GM21528 (cell line): ENCODE results near the gene LECT2.

ENCODE experiments used
- ATAC-seq: cut with Tn5 transposase; IDR thresholded peaks from one replicate; pipeline ENCODE4 v1.9.1; 2021; ENCODE audit warnings: mild to moderate bottlenecking, moderate library complexity; ENCODE audit not compliant: unreplicated experiment, low FRiP score

The LECT2 gene

DNA sequence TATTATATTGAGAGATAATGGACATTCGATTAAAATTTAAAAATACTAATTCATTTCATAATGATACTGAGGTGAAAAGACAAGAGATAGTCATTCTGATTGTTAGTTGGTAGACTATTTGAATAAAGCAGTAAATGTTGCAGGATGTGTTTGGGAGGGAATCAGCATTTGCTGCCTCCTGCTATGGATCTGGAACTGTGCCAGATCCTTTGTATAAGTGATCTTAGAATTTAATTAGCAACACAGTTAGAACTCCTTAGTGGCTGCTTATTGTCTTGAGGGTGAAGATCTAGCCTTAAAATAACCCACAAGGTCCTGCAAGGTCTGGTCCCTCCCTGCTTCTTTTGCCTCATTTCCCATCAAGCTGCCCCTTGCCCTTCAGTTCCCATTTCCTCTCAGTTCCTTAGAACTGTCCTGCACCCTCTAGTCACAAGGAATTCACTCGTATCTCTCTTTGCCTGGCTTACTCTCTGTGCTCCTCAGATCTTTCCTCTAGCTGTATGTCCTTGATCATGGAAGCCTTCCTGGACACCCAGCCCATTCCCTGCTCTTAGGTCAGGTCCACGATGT lies 12.5 kb downstream of the LECT2 start:
- ATAC-seq = no peak

DNA sequence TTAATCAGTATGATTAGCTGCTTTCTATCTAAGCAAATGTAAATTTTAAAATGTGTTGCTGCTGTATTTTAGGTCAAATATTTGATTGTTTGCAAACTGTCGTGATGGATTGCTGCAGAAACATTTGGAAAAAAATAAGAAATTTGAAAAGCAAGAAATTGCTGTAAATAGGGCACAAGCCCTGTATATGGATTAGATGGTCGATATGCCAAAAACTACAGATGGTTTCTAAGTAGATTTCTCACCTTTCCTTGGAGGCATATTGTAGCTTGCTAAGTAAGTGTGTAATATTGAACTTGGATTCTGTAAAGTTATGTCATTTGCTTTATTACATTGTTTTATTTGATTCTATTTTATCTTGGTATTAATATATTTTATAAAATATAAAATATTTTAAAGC lies 13.1 kb downstream of the LECT2 start:
- no peak for ATAC-seq

DNA sequence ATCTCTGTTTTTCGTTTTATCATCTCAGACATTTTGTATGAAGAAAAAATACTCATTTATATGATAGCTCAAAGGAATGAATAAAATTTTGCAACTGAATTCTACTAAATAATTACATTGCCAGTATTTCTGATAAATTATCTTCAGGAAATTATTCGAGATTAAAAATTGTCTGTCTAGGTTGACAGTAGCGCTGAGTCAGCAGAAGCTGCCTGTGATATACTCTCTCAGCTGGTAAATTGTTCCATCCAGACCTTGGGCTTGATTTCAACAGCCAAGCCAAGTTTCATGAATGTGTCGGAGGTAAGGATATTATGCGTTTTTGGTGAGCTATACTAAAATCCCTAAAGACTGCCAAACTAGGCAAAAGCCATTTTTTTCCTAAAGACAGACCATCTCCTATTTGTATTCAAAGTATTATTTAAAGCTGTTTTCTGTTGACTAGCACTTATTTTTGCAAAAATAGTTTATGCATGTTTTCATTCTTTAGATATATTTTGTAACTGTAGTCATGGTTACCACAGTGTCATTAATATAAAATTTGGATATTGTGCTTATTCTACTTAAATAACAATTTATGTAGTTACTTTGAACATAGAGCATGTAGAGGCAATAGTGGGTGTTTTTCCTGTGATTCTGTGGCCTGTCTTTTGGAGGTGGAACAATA lies 17.4 kb downstream of the LECT2 start:
- no peak for ATAC-seq

DNA sequence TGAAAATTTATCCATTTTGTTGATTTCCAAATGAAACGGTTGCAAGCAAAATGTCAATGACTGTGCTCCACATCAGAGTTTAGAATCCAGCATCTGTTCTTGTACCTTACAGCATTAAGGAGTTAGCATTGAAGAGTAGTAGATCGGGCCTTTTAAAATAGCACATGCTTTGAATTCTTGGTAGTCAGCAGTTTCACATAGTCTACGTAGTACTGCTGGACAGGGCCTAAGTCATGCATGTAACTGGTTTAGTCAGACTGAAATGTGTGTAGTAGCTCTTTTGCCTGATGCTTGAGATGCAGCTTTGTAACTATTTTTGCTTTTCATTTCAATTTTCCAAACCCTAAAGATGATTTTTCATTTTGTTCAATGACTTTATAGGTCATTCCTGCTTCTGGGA lies 19.8 kb downstream of the LECT2 start:
- ATAC-seq = no peak

DNA sequence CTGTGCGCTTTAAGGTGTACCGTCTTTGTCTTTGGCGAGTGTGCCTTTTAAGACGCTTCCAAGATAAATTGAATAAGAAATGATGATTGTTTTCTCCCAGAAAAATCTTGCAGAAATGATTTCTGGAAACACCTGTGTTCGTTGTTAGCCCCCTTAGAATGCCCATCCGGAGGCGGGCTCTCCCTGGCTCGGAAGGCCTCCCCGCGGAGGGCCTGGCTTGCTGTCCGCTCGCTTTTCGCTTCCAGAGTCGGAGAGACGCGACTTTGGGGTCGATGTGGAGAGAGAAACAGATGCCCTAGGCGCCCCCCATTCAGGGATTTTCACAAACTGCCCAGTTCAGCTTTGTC lies 23.9 kb downstream of the LECT2 start:
- no peak for ATAC-seq

DNA sequence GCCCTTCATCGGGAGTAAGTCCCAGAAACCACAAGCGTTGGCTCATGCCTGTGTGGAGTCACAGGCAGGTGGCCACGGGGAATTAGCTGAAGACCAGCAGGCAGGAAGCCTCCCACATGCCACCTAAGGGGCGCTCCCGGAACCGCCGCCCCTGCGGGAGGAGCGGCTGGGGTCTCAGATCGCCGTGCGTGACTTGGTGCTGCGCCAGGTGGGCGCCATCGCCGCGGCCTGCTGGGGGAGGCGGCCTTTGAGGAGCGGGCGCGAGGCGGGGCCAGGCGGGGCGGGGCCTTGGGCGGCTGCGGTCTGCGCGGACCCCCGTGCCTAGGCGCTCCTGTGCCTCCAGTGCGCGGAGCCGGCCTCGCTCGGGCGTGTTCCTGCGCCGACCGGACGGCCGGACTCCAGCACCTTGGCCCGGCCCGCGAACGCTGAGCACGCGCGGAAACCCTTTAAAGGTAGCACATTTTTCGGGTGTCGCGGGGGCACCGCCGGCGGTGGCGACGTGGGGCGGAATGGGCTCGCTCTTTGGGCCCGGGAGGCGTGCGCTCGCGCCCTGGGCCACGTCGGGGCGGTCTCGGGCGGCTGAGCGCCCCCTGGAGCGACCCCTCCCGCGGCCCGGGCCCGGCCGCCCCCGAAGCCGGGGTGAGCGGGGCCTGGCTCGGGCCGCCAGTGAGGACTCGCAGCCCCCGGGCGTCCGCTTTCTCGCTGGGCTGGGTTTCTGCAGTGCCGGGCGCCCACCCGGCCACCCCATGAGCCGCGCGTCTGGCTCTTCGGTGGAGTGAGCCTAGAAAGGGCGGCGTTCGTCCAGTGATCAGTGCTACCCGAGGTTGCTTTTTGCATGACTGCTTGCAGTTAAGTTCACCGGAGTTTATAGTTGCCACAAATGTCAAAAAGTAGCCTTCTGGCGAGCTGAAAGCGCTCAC lies 24.5 kb downstream of the LECT2 start:
- ATAC-seq = no peak

DNA sequence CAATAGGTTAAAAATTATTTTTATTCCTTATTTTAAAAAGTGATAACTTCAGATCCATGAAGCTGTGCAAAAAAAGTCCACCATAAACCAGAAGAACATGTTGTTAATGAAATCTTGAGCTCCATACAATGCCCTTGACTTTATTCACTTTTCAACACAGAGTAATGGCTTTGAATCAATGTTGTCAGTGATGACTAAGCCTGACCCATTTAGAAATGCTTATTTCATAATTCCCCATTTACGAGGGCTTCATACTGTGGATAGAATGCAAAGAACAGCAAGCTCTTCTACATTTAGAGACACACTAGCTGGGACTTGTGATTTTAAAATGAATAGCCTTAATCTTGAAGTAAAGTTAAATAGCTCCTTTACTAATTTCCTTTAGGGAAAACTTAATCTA lies 33.4 kb downstream of the LECT2 start:
- ATAC-seq = no peak

DNA sequence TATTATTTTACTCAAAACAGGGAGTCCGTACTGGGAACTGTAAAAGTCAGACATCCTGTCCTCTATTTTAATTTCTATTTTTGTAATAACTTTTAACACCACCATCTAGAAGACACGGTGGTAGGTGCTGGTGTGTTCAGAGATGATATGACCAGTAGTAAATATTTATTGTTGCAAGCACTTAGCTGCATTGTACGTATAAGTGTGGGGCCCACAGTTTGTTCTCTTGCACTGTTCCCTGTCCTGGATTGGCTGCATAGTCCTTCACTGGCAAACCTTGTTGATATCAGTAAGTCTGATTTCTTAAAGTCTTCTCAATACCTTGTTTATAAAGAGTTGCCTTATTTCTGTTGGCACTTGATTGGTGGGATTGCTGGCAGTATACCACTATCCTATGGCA lies 34.6 kb downstream of the LECT2 start:
- ATAC-seq = no peak

DNA sequence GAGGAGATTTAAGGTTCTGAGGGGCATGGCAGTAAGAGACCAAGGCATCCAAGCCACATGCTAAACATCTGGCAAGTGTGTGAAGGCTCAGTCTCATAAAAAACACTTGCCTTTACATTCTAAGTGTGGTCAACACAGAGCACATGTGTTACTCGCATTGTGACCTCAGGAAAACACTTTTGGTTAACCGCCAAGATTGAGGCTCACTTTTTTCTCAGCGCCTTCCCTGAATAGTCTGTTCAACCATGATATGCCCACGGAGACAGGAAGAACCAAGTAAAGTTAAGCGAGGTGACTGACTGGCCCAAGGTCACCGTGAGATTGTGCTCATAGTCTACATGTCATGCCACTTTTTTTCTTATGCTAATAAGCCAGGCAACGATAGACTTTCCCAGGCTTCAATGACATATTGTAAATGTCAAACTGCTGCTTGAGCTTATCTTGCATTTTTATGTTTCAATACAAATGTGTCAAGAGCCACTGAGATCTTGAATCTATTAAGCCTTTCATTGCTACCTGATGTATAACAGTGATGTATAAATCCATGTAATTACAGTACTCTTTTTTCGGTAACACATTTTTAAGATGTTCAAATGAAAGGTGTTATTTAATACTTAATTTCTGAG lies 38.0 kb downstream of the LECT2 start:
- ATAC-seq = no peak

DNA sequence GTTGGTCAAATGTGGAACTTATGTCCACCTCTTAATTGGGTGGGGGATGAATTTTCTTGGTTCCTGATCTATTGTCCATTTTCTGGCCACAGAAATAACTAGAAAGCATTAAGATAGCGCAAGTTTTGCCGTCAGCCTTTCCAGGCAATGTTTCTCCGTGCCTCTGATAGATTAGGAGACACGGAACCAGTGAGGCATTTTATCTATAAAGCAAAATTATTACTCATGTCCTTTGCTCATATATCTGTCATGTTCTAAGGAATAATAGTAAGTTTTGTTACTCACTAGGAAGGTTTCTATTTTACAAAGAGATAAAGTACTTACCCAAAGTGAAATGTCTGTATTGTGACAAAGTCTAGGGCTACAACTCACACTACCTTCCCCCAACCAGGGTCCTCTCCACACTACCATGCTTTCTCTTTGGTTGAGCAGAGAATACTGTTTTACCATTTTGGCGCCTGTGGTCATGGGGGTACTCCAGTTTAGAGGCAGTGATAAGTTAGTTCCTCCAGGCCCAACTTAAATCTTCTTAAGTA lies 39.2 kb downstream of the LECT2 start:
- no peak for ATAC-seq

DNA sequence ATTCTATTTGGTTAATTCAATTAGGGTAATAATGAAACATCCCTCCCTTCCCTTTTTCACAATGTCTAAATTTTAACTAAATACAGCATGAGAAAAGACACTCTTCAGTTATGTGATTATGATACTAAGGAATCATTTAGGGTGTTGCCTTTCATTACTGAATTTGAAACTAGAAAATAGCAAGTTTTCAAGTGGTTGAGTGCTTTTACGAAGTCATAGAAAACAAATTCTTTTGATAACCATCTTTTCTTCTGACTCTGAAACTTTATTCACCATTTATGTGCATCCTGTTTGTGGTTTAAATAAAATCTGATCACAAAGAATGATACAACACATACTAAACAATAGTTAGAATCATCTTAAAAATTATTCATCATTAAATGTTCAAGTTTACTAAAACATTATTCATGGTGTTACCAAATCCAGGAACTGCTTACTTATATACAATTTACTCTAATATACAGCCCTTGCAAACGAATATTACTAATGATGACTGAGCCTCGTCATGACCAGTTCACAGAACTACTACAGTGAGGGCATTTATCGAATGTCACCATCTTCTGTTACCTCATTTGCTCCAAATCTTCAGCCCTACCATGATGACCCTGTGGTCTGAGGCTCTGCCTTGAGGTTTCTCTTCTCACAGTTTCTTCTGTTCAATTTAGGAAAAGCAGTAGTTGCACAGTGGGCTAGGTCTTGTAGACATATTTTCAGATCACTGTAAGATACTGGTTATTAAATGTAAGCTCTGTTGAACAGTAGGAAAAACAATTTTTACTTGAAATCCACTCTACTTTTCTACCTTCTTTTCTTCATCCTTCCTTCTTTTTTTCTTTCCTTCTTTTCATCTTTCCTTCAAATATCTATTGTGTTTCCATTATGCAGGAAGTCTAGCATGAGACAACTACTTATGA lies 40.8 kb downstream of the LECT2 start:
- no peak for ATAC-seq

DNA sequence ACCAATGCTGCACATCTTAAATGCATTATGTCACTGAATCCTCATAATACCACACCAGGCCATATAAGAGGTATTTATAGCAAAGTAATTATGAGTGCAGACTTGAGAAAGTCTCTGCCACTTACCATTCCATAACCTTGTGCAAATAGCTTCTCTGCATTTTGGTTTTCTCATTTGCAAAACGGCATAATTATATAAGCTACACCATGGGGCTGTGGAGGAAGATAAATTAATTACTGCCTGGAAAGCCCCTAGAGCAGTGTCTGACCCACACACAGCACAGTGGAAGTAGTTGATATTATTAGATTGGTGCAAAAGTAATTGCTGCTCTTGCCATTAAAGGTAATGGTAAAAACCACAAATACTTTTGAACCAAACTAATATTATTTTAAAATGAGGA lies 49.6 kb downstream of the LECT2 start:
- no peak for ATAC-seq

DNA sequence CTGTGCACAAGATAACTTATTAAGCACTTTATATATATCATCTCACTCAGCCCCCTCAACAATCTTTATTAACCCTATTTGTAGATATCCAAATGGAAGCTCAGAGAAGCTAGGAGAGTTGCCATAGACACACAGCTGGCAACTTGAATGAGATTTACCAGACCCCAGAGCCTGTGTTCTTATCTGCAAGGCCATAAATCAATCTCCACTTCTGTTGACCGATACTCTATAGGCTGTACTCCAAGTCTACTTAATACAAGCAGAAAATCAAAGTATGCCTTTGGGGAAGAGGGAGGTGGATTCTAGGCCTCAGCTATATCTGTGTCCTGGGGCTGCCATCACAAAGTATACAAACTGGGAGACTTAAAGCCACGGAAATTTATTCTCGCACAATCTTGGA lies 53.1 kb downstream of the LECT2 start:
- no peak for ATAC-seq

DNA sequence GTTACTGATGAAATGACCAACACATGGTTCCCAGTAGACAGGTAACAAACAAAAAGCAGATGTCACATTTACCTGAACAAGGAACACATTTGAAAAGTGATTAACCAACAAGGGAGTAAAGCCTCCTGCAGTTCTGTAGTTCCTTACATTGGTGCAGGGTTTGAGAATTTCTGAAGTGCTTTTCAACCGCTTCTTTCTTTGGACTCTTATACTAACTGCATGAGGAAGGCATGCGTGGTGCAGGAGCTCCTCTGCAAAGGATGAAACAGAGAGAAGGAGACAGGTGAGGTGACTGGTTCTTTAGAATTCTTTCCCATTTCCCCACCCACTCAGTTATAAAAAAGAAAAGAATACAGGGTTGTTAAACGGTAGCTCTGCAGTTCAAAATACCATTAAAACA lies 54.5 kb downstream of the LECT2 start:
- no peak for ATAC-seq

DNA sequence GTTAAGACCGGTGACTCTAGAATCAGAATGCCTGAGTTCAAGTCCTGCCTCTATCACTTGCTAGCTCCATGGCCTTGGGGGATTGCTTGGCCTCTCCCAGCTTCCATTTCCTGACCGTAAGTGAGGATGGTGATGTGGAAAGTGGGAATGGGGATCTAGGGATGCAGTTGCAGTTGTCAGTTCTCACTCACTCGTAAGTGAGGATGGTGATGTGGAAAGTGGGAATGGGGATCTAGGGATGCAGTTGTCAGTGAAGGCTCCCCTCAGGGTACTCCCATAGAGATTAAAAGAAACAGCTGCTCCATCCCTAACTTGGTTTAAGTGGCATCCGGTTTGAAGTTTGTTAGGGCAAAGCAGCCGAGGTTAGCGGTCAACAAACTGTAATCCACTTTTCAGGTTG lies 56.1 kb downstream of the LECT2 start:
- ATAC-seq = no peak
